Measurements from ENCODE around the gene LYPLA2. TPM values are rescaled to one million over a fixed set of nuclear protein-coding genes. Genes with fewer than 3 reads are reported as not detected.

LYPLA2 gene
- total and polyA plus RNA-seq, 2 donors (not counting 3 experiments of a cell fraction or from before 2014, with no cell fraction given) = 110 to 137 TPM

- H3K4me3 ChIP-seq (replicated peaks in 1 of 3; ENCODE audit: insufficient read depth in 1 of 3, low read depth in 1 of 3, low read length in 3 of 3) = no peak overlapping the region
- no peak for FAIRE-seq
- intact Hi-C loops (cut with micrococcal nuclease) (no loop called here), dilution Hi-C loops (cut with MboI; ENCODE audit: extremely low pct_ligation_motif_present, low sequenced_read_pairs) (no loop called here)
- no peak for TF ChIP-seq POLR2AphosphoS5 (IDR thresholded peaks at IDR 0.05; ENCODE audit: insufficient read depth, low read depth, low read length)
- TF ChIP-seq, protein P1, sequence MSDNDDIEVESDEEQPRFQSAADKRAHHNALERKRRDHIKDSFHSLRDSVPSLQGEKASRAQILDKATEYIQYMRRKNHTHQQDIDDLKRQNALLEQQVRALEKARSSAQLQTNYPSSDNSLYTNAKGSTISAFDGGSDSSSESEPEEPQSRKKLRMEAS (IDR thresholded peaks at IDR 0.05; ENCODE audit: insufficient read depth, insufficient read length) = no peak
- no peak for TF ChIP-seq FOS (IDR thresholded peaks at IDR 0.05; ENCODE audit: borderline replicate concordance, insufficient read depth, low read length)
- TF ChIP-seq EZH2 (IDR thresholded peaks at IDR 0.05; ENCODE audit: borderline replicate concordance, low read depth, low read length, severe bottlenecking) = no peak
- TF ChIP-seq, protein P2, sequence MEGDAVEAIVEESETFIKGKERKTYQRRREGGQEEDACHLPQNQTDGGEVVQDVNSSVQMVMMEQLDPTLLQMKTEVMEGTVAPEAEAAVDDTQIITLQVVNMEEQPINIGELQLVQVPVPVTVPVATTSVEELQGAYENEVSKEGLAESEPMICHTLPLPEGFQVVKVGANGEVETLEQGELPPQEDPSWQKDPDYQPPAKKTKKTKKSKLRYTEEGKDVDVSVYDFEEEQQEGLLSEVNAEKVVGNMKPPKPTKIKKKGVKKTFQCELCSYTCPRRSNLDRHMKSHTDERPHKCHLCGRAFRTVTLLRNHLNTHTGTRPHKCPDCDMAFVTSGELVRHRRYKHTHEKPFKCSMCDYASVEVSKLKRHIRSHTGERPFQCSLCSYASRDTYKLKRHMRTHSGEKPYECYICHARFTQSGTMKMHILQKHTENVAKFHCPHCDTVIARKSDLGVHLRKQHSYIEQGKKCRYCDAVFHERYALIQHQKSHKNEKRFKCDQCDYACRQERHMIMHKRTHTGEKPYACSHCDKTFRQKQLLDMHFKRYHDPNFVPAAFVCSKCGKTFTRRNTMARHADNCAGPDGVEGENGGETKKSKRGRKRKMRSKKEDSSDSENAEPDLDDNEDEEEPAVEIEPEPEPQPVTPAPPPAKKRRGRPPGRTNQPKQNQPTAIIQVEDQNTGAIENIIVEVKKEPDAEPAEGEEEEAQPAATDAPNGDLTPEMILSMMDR (IDR thresholded peaks at IDR 0.05; ENCODE audit: extremely low read depth in 1 of 2, insufficient read depth in 1 of 2, low read depth in 1 of 2, low read length in 2 of 2) = no peak
- TF ChIP-seq GATA2 (IDR thresholded peaks at IDR 0.05; ENCODE audit: insufficient read depth, insufficient read length, low read depth, low read length) = no peak
- TF ChIP-seq POLR2A (IDR thresholded peaks at IDR 0.05; ENCODE audit: low read depth, low read length) = no peak
- no peak for TF ChIP-seq MYC (IDR thresholded peaks at IDR 0.05; ENCODE audit: low read depth, low read length)
- no peak for TF ChIP-seq JUN (IDR thresholded peaks at IDR 0.05; ENCODE audit: borderline replicate concordance, insufficient read depth, insufficient read length, low read depth)
- no TSS peak for BruUV-seq (replicated peaks)
- no peak for DNase-seq (ENCODE audit: low read depth, low spot score)
- H3K27ac ChIP-seq (ENCODE audit: insufficient read depth, low read depth, low read length) = no peak overlapping the region
- ChIA-PET CTCF (interaction anchor here (2.4 kb wide), 1 partner anchor 140 kb away, joined by 7 read pairs; no protein-coding TSS in a partner anchor), POLR2A (no interaction called here)
- no peaks in the 10 kb centered on the region for H3K27me3 ChIP-seq (ENCODE audit: control insufficient read depth in 2 of 2, insufficient read depth in 2 of 2, low read length in 2 of 2)
- no peaks in the 10 kb centered on the region for H3K36me3 ChIP-seq (ENCODE audit: control insufficient read depth in 2 of 2, extremely low read depth in 1 of 2, insufficient read depth in 2 of 2, low read length in 2 of 2)
- no peak overlapping the region for H3K4me2 ChIP-seq (ENCODE audit: insufficient read depth, low read length)
- no peak overlapping the region for H3K9ac ChIP-seq (replicated peaks; ENCODE audit: extremely low read depth, insufficient read depth, low read length)
- peaks cover 24% of the 10 kb centered on the region for H3K4me1 ChIP-seq (ENCODE audit: control insufficient read depth, extremely low read depth, insufficient read depth, low read length)
- peaks cover 22% of the 10 kb centered on the region for H3K79me2 ChIP-seq (ENCODE audit: control insufficient read depth, insufficient read depth, low read length)
- H4K20me1 ChIP-seq (replicated peaks; ENCODE audit: control insufficient read depth, extremely low read depth, insufficient read depth, low read length) = no peaks in the 10 kb centered on the region
- no peak overlapping the region for H2AFZ ChIP-seq (ENCODE audit: low read depth, low read length)
- H3K9me1 ChIP-seq (replicated peaks; ENCODE audit: control insufficient read depth, extremely low read depth, insufficient read depth, low read length) = no peaks in the 10 kb centered on the region
- H3K9me3 ChIP-seq (replicated peaks; ENCODE audit: control insufficient read depth, insufficient read depth, low read length) = no peaks in the 10 kb centered on the region
Observed at GRCh38 chr1:23776217-23776616, 14.7 kb upstream of the LYPLA2 start.
